K562 (cell line): Measurements from ENCODE around the gene MRPL32.

ENCODE experiments used
- BCL6 ChIP-seq: fragments of 250-450 bp; sonication (Bioruptor Pico); IDR thresholded peaks from 2 replicates; pipeline ENCODE4 v1.4.0; 2020
- CHD2 ChIP-seq: IDR thresholded peaks from 2 replicates; pipeline ENCODE4 v1.6.1; 2011; ENCODE audit warnings: low read depth, low read length
- CTCF ChIP-seq, 3 experiments: IDR thresholded peaks in 2 of 3; conservative IDR thresholded peaks in 1 of 3; 2 replicates each; pipeline ENCODE4 v1.5.1; 2011 to 2012; ENCODE audit warnings: low read length in 3 of 3, mild to moderate bottlenecking in 3 of 3, control low read depth in 2 of 3, improper control_type of control experiment in 1 of 3, inconsistent platforms in 1 of 3, low read depth in 1 of 3, mixed read lengths in 1 of 3, moderate library complexity in 1 of 3; ENCODE audit not compliant: insufficient read depth in 2 of 3
- HDGF ChIP-seq: fragments of 450-650 bp; IDR thresholded peaks from 2 replicates; pipeline ENCODE4 v1.6.1; 2016
- IFI16 ChIP-seq: fragments of 250-450 bp; sonication (Bioruptor Pico); IDR thresholded peaks from 2 replicates; pipeline ENCODE4 v2.1.2; 2022; ENCODE audit warnings: mild to moderate bottlenecking, inconsistent platforms
- MAZ ChIP-seq, 2 experiments: fragments of 450-650 bp in 1 of 2; sonication (generic) in 1 of 2; formaldehyde crosslinking; IDR thresholded peaks in 1 of 2; conservative IDR thresholded peaks in 1 of 2; 2 replicates each; pipeline versions ENCODE4 v1.4.0 to v1.5.0; 2020; ENCODE audit warnings: mild to moderate bottlenecking in 1 of 2, missing genetic modification reagents in 1 of 2
- NFE2L1 ChIP-seq: fragments of 450-650 bp; IDR thresholded peaks from 2 replicates; pipeline ENCODE4 v1.6.1; 2016; ENCODE audit warnings: missing genetic modification characterization, low read depth, mild to moderate bottlenecking, missing compliant biosample characterization, moderate library complexity, borderline replicate concordance
- PCBP1 ChIP-seq: fragments of 200-400 bp; formaldehyde crosslinking; IDR thresholded peaks from 2 replicates; pipeline ENCODE4 v1.6.1; 2018; ENCODE audit warnings: mild to moderate bottlenecking, low read depth, low read length; ENCODE audit not compliant: poor library complexity, severe bottlenecking
- REST ChIP-seq, 2 experiments: fragments of 450-650 bp; formaldehyde crosslinking in 1 of 2; IDR thresholded peaks; 2 replicates each; pipeline versions ENCODE4 v1.4.0 to v1.6.1; 2014 to 2020; ENCODE audit warnings: mild to moderate bottlenecking in 2 of 2, borderline replicate concordance in 1 of 2, low read depth in 1 of 2
- THRB ChIP-seq: fragments of 450-650 bp; formaldehyde crosslinking; conservative IDR thresholded peaks from 2 replicates; pipeline ENCODE4 v1.4.0; 2022; ENCODE audit warnings: mild to moderate bottlenecking, missing genetic modification characterization

- TF ChIP-seq IFI16 (CRISPR knock-in tag) = no peak
- no peak for TF ChIP-seq PCBP1
- TF ChIP-seq HDGF = peak; percentile 48; the same call in 1 of the 2 replicates
- no peak for TF ChIP-seq CHD2
- no peak for TF ChIP-seq REST (IDR thresholded peaks at IDR 0.05; ENCODE audit: borderline replicate concordance)
- TF ChIP-seq REST (CRISPR knock-in tag; IDR thresholded peaks at IDR 0.05; ENCODE audit: low read depth) = no peak
- no peak for TF ChIP-seq CTCF (IDR thresholded peaks at IDR 0.05 in 2 of 3, conservative IDR thresholded peaks at IDR 0.05 in 1 of 3; ENCODE audit: insufficient read depth in 2 of 3, low read depth in 1 of 3, low read length in 3 of 3)
- TF ChIP-seq BCL6 (CRISPR knock-in tag) = no peak
- no peak for TF ChIP-seq NFE2L1
- no peak for TF ChIP-seq MAZ (CRISPR knock-in tag; conservative IDR thresholded peaks at IDR 0.05 in 1 of 2, IDR thresholded peaks at IDR 0.05 in 1 of 2)
- TF ChIP-seq THRB (CRISPR knock-in tag) = no peak
Observed at GRCh38 chr7:42932811-42933591, 825 bp downstream of the MRPL32 start.
